MM.1S (cell line): ENCODE data around the gene ZFR.

ENCODE experiments used
- CTCF ChIP-seq: fragments of 300-600 bp; sonication (generic); IDR thresholded peaks from 2 replicates; pipeline ENCODE4 v1.5.1; 2016; ENCODE audit warnings: antibody characterized with exemption, low read length, mixed read lengths
- EZH2 ChIP-seq: fragments of 300-600 bp; sonication (generic); optimal IDR thresholded peaks from 2 replicates; pipeline ENCODE3; 2017; ENCODE audit warnings: low read depth, mild to moderate bottlenecking, antibody characterized with exemption, low read length, mixed read lengths
- EZH2phosphoT487 ChIP-seq: fragments of 300-600 bp; sonication (generic); IDR thresholded peaks from 2 replicates; pipeline ENCODE4 v1.6.1; 2018; ENCODE audit warnings: antibody characterized with exemption, low read length

- no peak for TF ChIP-seq CTCF
- no peak for TF ChIP-seq EZH2phosphoT487
- no peak for TF ChIP-seq EZH2
Observed at GRCh38 chr5:32405507-32405906, 39.0 kb downstream of the ZFR start.
